Activated CD4-positive, alpha-beta T cell treated with anti-CD3 and anti-CD28 coated beads, Interleukin-2, amount 10 ng/mL, durations not matched to agents 24 days and 14 days (primary cell): ENCODE data around the gene LRRC28. TPM values are rescaled to one million over a fixed set of nuclear protein-coding genes. Genes with fewer than 3 reads are reported as not detected.
A peak's percentile ranks its signal among the peaks of the same experiment; 100 is the strongest.
"Not testable (repeated sequence)": the region's sequence is repeated elsewhere in the genome, so short reads cannot be mapped to it uniquely, and the experiment has no call there.

Source experiments
- DNase-seq: peaks from one replicate; pipeline ENCODE4 v3.0.0; 2022
- H3K27ac Mint-ChIP-seq: one replicate; pipeline ENCODE4 v1.8.0; 2022; ENCODE audit warnings: mild to moderate bottlenecking, mixed read lengths
- H3K27me3 Mint-ChIP-seq: one replicate; pipeline ENCODE4 v1.8.0; 2022; ENCODE audit warnings: mixed read lengths
- H3K36me3 Mint-ChIP-seq: one replicate; pipeline ENCODE4 v1.8.0; 2022; ENCODE audit warnings: low read depth, mild to moderate bottlenecking, mixed read lengths
- H3K4me1 Mint-ChIP-seq: one replicate; pipeline ENCODE4 v1.8.0; 2021; ENCODE audit warnings: mixed read lengths
- H3K4me3 Mint-ChIP-seq: one replicate; pipeline ENCODE4 v1.8.0; 2022; ENCODE audit warnings: mild to moderate bottlenecking, moderate library complexity, mixed read lengths
- H3K9me3 Mint-ChIP-seq: one replicate; pipeline ENCODE4 v1.8.0; 2021; ENCODE audit warnings: mixed read lengths
- intact Hi-C: fragments of 100-400 bp; cut with micrococcal nuclease; formaldehyde crosslinking; loops from one replicate; pipeline ENCODE4 v1.15.1; 2023
- total RNA-seq: library from RNA; stranded (reverse); gene quantifications from 2 replicates; pipeline ENCODE4 v1.2.3, GENCODE V29; 2022

The LRRC28 gene
- total RNA-seq, 1 donor from 2014 or later: 15.1 TPM

DNA sequence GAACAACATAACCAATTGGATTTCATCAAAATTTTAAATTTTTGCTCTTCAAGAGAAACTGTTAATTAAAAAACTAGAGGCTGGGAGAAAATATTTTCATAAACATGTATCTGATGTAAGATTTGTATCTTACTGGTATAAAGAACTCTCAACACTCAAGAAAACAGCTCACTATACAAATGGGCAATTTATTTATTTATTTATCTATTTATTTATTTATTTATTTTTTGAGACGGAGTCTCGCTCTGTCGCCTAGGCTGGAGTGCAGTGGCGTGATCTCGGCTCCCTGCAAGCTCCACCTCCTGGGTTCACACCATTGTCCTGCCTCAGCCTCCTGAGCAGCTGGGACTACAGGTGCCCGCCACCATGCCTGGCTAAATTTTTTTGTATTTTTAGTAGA, 17.1 kb upstream of the LRRC28 start:
- H3K27me3 Mint-ChIP-seq, H3K27ac Mint-ChIP-seq, H3K36me3 Mint-ChIP-seq, H3K9me3 Mint-ChIP-seq, H3K4me3 Mint-ChIP-seq, DNase-seq, H3K4me1 Mint-ChIP-seq, intact Hi-C loops: not testable (repeated sequence)

DNA sequence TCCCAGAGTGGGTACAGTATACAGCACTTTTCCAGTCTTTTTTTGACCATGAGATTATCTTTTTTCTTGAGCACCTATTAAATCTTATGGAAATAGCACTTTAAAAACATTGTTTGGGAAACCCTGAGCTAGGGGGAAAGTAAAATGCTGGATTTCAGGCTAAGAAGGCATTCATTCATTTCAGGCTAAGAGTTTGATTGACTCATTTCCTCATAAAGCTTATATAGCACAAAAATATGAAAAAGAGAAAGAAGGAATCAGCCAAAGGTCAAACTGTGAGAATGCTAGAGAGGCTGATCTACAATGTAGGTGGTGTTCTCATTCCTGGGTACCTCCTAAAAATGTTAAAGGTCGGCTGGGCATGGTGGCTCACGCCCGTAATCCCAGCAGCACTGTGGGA, 12.4 kb upstream of the LRRC28 start:
- intact Hi-C loops: no loop called here
- no peaks in the 10 kb centered on the region for H3K36me3 Mint-ChIP-seq

DNA sequence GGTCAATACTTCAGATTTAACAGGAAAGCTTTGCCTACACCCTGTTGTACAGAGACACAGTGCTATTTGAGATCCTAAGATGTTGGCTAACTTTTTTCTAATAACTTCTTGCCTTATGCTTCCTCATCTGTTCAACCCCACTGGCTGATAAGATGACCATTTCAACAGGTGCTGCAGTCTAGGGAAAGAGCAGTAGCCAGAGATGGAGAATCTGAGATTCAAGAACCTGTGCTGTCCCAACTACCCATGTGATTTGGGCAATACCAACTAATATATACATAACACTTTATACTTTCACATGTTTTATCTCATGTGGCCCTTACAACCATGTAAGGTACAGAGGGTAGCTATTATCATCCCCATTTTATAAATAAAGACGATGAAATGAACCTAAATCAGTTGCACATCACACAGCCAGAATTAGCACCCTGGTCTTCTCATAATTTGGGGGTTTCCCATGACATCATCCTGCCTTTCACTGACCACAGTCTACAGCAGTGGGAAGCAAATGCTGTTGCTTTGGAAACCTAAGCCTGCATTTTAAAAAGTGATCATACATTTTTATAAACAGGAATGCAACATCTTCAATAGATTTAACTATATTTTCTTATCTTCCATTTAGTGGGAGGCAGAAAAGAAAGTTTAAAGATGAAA, 11.6 kb upstream of the LRRC28 start:
- Mint-ChIP-seq H3K4me1 (peaks cover 17% of the 10 kb centered on the region), H3K36me3 (no peaks in the 10 kb centered on the region), H3K27ac (peak overlapping the region; percentile 20), H3K9me3 (no peaks in the 10 kb centered on the region), H3K27me3 (no peaks in the 10 kb centered on the region), H3K4me3 (no peak overlapping the region)
- intact Hi-C loops: no loop called here
- peak; percentile 74 for DNase-seq

More for the DNA sequence above, 12.4 kb upstream of the LRRC28 start:
- Mint-ChIP-seq H3K4me3 (no peak overlapping the region), H3K4me1 (peaks cover 17% of the 10 kb centered on the region), H3K27me3 (no peaks in the 10 kb centered on the region), H3K27ac (peak overlapping the region; percentile 25), H3K9me3 (no peaks in the 10 kb centered on the region)
- no peak for DNase-seq

DNA sequence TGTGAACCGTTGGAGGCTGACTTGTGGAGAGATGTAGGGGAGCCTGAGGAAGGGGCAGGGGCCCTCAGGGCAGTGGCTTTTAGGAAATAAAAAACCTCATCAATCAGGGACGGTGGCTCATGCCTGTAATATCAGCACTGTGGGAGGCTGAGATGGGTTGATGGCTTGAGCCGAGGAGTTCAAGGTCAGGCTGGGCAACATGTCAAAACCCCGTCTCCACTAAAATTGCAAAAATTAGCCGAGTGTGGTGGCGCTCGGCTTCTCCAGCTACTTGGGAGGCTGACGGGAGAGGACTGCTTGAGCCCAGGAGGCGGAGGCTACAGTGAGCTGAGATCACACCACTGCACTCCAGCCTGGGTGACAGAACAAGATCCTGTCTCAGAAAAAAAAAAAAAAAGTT, 9.5 kb upstream of the LRRC28 start:
- Mint-ChIP-seq H3K27ac (no peak overlapping the region), H3K9me3 (no peaks in the 10 kb centered on the region), H3K27me3 (no peaks in the 10 kb centered on the region), H3K4me1 (peaks cover 17% of the 10 kb centered on the region), H3K36me3 (no peaks in the 10 kb centered on the region), H3K4me3 (no peak overlapping the region)
- DNase-seq: no peak
- intact Hi-C loops: no loop called here

DNA sequence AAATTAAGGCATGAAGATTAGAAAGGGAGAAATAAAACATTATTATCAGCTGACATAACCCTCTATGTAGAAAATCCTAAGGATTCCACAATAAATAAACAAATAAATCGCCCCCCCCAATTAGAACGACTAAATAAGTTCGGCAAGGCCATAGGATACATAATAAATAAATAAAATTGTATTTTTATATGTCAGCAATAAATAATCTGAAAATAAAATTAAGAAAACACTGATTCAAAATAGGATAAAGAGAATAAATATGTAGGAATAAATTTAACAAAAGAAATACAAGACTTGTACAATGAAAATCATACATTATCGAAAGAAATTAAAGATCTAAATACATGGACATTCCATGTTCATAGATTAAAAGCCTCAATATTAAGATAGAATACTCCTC, 7.0 kb upstream of the LRRC28 start:
- H3K4me3 Mint-ChIP-seq: no peak overlapping the region
- no peaks in the 10 kb centered on the region for H3K27me3 Mint-ChIP-seq
- H3K9me3 Mint-ChIP-seq: no peaks in the 10 kb centered on the region
- H3K4me1 Mint-ChIP-seq: peaks cover 13% of the 10 kb centered on the region
- H3K36me3 Mint-ChIP-seq: no peaks in the 10 kb centered on the region
- no peak overlapping the region for H3K27ac Mint-ChIP-seq
- DNase-seq: no peak
- intact Hi-C loops: no loop called here

DNA sequence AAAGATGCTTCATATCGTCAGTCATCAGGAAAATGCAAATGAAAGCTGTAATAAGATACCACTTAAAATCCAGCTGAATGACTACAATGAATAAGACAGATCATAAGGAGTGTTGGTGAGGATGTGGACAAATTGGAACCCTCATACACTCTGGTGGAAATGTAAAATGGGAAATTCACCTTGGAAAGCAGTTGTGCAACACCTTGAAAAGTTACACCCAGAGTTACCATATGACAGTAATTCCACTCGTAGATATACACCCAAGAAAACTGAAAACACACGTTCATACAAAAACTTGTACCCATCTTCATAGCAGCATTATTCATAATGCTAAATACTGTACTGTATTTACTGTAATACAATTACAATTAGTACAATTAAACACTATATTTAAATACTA, 4.2 kb upstream of the LRRC28 start:
- intact Hi-C loops: no loop called here
- peaks cover 8% of the 10 kb centered on the region for H3K4me1 Mint-ChIP-seq
- H3K9me3 Mint-ChIP-seq: peaks cover 5% of the 10 kb centered on the region
- DNase-seq: no peak
- no peak overlapping the region for H3K4me3 Mint-ChIP-seq
- no peak overlapping the region for H3K27ac Mint-ChIP-seq
- no peaks in the 10 kb centered on the region for H3K27me3 Mint-ChIP-seq
- H3K36me3 Mint-ChIP-seq: peaks cover 4% of the 10 kb centered on the region

DNA sequence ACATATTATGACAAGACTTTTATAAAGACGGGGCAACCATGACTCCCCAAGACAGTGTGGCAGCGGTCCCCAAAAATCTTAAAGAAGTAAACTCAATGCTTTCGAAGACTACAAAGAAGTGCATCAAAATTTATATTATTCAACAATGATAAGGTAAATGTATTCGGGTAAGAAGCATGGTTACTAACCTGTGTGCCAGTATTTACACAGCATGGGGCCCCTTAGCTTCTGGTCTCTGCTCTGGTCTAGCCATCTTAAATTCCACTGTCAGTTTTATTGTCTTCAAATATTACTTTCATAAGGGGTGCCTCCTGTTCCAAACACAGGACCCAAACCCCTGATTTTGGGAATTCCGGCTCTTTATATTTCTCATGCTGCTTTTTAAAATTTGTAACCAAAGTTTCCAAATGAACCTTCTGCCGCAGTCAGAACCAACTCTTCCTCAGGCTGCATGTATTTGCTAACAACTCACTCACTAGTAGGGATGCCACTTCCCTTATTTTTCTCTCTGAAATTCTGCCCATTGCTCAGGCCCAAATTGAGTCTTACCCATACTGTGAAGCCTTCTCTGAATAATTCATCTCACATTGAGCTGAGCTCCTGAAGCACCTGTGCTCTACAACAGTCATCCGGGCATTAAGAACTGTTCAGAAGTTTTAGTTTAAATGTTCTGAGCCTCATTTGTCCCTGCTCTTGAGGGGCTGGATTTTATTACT, 3.1 kb upstream of the LRRC28 start:
- H3K27ac Mint-ChIP-seq: no peak overlapping the region
- H3K27me3 Mint-ChIP-seq: no peaks in the 10 kb centered on the region

DNA sequence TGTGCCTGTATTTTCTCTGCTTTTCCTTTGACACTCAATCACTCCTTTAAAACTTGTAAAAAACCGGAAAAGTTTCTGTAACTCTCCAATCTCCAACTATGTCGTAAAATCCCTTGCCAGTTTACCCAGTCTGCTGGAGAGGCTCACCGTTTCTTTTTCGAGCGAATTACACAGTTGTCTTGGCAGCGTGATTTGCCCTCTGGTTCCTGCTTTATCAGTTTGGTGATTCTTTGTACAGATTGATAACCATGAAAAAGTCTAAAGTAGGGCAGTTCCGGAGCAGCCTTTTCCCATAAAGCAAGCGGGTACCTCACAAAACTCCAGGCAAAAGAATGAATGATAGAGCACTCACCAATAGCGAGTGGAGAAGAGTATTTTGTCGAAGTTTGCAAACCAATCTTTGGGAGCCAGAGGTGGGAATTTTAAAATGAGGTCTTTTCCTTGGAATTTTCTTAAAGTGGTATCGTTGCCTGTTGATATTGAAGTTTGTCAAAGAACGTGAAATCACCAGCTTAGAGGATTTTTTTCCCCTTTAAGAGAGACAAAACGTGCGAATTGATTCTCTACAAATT, 1.9 kb upstream of the LRRC28 start, which contains the start of gene TTC23:
Gene TTC23 (minus strand): TSS at position 312 of the 572 bp plus-strand sequence. CDS start 20,869 bp downstream, outside the sequence.
- peaks cover 4% of the 10 kb centered on the region for H3K36me3 Mint-ChIP-seq
- DNase-seq: peak; percentile 61
- H3K4me3 Mint-ChIP-seq: peak within 1 kb of the TSS; percentile 94
- H3K4me1 Mint-ChIP-seq: peaks cover 26% of the 10 kb centered on the region
- intact Hi-C loops: no loop called here
- no peaks in the 10 kb centered on the region for H3K27me3 Mint-ChIP-seq
- H3K9me3 Mint-ChIP-seq: peaks cover 5% of the 10 kb centered on the region
- H3K27ac Mint-ChIP-seq: no peak within 1 kb of the TSS

More for the DNA sequence above, 3.1 kb upstream of the LRRC28 start:
- peaks cover 5% of the 10 kb centered on the region for H3K9me3 Mint-ChIP-seq
- peaks cover 4% of the 10 kb centered on the region for H3K36me3 Mint-ChIP-seq
- no peak for DNase-seq
- peaks cover 17% of the 10 kb centered on the region for H3K4me1 Mint-ChIP-seq
- intact Hi-C loops: no loop called here
- no peak overlapping the region for H3K4me3 Mint-ChIP-seq

DNA sequence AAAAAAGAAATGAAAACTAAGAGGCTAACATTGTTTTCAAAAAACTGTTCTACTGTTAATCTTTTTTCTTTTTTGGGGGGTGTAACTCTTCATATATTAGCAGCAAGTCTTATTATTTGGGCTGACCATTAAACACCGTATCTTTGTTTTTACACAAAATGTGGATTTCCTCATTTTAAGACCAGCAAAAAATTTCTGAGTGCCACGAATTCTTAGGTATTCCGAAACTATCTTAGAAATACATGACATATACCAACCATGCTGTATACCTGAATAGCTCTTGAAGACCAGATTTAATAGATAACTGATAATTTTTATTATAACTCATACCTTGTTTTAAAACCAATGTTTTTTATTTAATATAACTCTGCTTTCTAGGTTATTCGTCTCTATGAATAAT, 1.3 kb upstream of the LRRC28 start:
- peaks cover 4% of the 10 kb centered on the region for H3K36me3 Mint-ChIP-seq
- no peak for DNase-seq
- H3K4me3 Mint-ChIP-seq: no peak overlapping the region
- intact Hi-C loops: loop anchor here (10.0 kb wide), 1 partner anchor 675 kb away; no protein-coding TSS in a partner anchor
- H3K9me3 Mint-ChIP-seq: peaks cover 5% of the 10 kb centered on the region
- H3K4me1 Mint-ChIP-seq: peaks cover 26% of the 10 kb centered on the region
- no peak overlapping the region for H3K27ac Mint-ChIP-seq
- H3K27me3 Mint-ChIP-seq: no peaks in the 10 kb centered on the region

DNA sequence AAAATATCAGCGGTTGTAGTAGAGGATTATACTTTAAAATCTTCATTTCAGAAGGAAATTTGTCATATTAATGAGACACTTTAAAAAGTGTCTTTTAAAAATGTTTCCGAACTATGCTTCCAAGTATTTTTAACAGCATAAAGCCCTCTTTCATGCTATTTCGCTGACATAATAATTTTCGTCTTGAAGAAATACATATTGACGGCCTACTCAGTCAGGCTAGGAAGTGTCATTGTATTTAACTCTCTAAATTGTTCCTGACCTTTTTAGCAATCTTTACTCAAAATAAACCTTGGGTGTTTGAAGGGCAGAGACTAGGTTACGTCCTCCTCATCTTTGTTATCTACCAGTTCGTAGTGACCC, 806 bp upstream of the LRRC28 start:
- DNase-seq: no peak
- intact Hi-C loops: loop anchor here (10.0 kb wide), 1 partner anchor 674 kb away; no protein-coding TSS in a partner anchor
- H3K27ac Mint-ChIP-seq: peak overlapping the region; percentile 94
- no peaks in the 10 kb centered on the region for H3K27me3 Mint-ChIP-seq
- peaks cover 26% of the 10 kb centered on the region for H3K4me1 Mint-ChIP-seq
- H3K36me3 Mint-ChIP-seq: peaks cover 4% of the 10 kb centered on the region
- peaks cover 5% of the 10 kb centered on the region for H3K9me3 Mint-ChIP-seq
- H3K4me3 Mint-ChIP-seq: peak overlapping the region; percentile 94

DNA sequence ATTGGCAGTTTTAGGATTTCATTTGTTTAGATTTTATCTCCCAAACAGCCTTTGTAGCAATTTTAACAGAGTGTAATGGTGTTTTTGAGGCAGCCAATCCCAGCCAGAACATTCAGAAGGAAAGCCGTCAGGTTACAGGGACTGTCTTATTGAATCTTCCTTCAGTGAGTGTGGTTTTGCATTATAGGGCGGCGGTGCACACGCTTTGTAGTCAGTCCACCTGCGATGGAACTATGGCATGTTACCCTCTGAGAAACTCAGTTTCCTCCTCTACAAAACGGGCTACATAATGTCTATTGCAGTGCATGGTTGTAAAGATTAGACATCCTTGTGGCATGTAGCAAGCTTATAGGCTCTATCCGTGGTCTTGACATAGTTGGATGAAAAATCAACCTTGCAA, 1.0 kb downstream of the LRRC28 start:
- peaks cover 26% of the 10 kb centered on the region for H3K4me1 Mint-ChIP-seq
- peak overlapping the region; percentile 94 for H3K4me3 Mint-ChIP-seq
- peak overlapping the region; percentile 74 for H3K27ac Mint-ChIP-seq
- intact Hi-C loops: loop anchor here (2.0 to 10.0 kb wide), 2 partner anchors 26 to 672 kb away; no protein-coding TSS in a partner anchor
- DNase-seq: peak; percentile 63
- peaks cover 10% of the 10 kb centered on the region for H3K36me3 Mint-ChIP-seq
- no peaks in the 10 kb centered on the region for H3K27me3 Mint-ChIP-seq
- H3K9me3 Mint-ChIP-seq: peaks cover 5% of the 10 kb centered on the region

DNA sequence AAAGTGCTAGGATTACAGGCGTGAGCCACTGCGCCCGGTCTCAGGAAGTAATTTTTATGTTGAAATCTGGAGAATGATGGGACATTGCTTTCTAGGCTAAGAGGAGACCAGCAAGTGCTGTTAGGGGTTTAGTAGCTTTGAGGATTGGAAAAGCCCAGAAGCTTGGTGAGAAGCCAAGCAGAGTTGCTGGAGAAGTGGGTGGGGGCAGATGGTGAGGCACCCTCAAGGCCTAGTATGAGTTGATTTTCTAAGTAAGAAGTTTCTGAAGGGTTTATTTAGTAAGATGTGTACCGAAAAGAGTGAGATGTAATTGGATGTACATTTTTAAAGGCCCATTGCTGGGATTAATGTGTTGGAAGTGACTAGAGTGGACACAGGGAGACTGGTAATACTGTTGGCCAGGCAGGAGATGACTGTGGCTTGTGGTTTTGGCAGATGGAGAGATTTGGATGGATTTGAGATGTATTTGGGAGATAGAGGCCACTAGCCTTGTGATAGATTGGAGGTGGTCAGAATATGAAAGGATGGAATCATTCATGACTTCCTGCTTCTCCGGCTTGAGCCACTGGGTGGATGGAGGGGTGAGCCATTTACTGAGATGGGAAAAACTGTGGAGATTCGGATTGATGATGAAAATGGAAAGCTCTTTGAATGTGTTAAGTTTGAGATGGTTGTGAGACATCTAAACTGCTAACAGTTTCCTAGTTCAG, 2.3 kb downstream of the LRRC28 start:
- H3K27ac Mint-ChIP-seq: peak overlapping the region; percentile 35
- H3K27me3 Mint-ChIP-seq: no peaks in the 10 kb centered on the region
- H3K4me1 Mint-ChIP-seq: peaks cover 26% of the 10 kb centered on the region
- peak overlapping the region; percentile 39 for H3K4me3 Mint-ChIP-seq
- DNase-seq: peak; percentile 57
- H3K9me3 Mint-ChIP-seq: peaks cover 5% of the 10 kb centered on the region
- H3K36me3 Mint-ChIP-seq: peaks cover 18% of the 10 kb centered on the region
- intact Hi-C loops: loop anchor here (2.0 to 10.0 kb wide), 2 partner anchors 25 to 671 kb away; no protein-coding TSS in a partner anchor

DNA sequence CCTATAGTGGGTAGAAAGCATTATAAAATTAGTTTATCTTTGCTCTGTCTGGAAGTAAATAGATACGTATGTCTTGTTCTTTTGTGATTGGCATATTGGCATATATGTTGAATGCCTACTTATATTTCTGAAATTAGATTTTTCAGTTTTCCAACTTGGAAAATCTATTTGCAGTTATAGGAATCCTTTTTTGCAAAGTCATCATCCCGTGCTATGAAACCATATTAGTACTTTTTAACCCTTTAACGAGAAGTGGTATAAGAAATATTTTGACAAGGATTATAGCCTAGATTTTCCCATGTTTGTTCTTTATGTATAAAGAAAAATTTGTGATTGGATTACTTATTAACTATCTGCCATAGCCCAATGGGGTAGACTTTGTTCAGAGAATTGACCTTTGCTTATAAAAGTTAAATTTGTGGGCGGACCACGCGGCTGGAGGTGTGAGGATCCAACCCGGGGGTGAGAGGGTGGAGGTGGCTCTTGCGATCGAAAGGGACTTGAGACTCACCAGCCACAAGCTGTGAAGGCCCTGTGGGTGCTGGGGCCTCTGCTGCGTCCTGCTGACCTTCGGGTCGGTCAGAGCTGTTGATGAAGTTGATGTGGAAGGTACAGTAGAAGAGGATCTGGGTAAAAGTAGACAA, 5.9 kb downstream of the LRRC28 start:
- Mint-ChIP-seq H3K4me1 (peaks cover 16% of the 10 kb centered on the region), H3K27me3 (no peaks in the 10 kb centered on the region), H3K36me3 (peaks cover 16% of the 10 kb centered on the region), H3K4me3 (no peak overlapping the region), H3K27ac (no peak overlapping the region), H3K9me3 (no peaks in the 10 kb centered on the region)
- intact Hi-C loops: loop anchor here (10.0 kb wide), 1 partner anchor 668 kb away; no protein-coding TSS in a partner anchor
- no peak for DNase-seq
